GM19467 (cell line): Measurements from ENCODE around the gene MRTO4.
A peak's percentile ranks its signal among the peaks of the same experiment; 100 is the strongest.
"Not testable (repeated sequence)": the region's sequence is repeated elsewhere in the genome, so short reads cannot be mapped to it uniquely, and the experiment has no call there.

Experiments used
- ATAC-seq: cut with Tn5 transposase; IDR thresholded peaks from one replicate; pipeline ENCODE4 v1.9.1; 2021; ENCODE audit warnings: mild to moderate bottlenecking, moderate library complexity; ENCODE audit not compliant: unreplicated experiment

MRTO4 gene

DNA sequence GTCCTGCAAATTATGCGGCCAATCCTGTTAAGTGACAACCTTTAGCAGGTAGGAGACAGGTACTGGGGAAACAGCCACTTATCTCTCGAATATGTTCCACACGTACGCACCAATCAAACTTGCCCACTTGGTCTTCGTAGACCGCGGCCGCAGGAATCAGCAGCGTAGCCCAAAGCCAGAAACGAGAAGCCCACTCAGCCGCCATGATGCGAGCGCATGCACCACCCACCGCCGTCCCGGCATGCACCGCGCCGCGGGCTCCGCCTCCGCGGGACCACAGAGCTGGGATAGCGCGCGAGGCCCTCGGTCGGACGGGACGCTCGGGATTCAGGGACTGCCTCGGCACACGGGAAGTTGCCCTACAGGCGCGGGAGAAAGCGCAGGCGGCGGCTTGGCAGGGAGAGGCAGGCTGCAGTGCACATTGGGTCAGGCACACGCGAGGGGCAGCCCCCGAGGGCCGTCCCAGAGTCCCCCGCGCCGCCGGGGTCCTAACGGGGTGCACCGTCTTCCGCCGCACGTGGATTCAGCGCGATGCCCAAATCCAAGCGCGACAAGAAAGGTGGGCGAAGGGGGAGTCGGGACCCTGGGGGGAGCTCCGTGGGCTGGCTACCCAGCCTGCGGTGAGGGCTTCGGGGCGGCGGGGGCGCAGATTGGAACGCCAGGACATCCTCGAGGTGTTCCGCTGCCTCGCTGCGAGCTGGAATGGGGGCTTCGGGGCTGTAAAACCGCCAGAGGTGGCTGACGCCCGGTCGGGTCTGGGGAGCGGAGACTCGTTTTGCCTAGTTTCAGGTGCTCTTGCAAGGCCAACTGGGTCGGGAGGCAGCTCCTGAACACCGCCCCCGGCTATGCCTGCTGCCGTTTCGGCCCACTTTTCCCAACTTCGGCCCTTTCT lies at the start of gene MRTO4, which contains the start of gene EMC1:
MRTO4 (plus strand) TSS at position 501 of the 892 bp plus-strand sequence; CDS start at position 532, 31 bp downstream.
EMC1 (minus strand) TSS at position 220 of the 892 bp plus-strand sequence; CDS start at position 205, 15 bp downstream.
- peak; percentile 69 for ATAC-seq

DNA sequence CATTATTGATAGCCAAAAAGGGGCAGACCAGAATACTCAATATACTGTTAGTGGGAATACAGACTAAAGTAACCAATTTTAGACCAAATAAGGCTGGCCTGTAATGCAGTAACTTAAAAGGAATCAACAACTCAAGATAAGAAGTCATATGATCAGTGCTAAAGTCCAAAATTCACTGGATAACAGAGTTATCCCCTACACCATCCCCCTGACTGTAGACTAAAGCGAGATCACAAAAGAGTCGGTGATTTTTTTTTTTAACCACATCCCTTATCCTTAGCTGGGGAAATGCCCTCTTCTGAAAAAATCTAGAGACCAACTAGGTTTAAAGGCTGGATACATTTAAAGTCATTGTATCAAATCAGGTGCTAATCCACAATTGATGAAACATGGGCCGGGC lies 49.2 kb upstream of the MRTO4 start:
- ATAC-seq, result no peak

- ATAC-seq, result no peak
Observed at GRCh38 chr1:19203440-19203839, 48.2 kb upstream of the MRTO4 start.

- ATAC-seq, result no peak
Observed at GRCh38 chr1:19204446-19205266, 46.9 kb upstream of the MRTO4 start.

DNA sequence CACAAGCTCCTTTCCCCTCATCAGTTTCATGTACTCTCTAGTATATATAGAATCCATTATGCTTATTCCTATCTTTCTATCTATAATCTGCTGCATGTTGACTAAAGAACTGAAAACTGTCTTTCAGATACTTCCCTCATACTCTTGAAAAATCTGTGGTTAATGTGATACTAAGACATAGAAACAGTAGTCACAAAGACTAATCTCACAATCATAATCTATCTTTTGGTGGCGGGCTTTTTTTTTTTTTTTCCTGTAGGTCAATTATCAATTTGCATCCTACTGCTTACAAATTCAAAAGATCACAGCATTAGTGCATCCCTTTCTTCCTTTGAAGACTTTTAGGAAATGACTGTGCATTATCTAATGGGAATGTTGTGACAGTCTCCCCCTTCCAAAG lies 46.2 kb upstream of the MRTO4 start:
- ATAC-seq, result no peak

- ATAC-seq, result no peak
Observed at GRCh38 chr1:19205845-19206244, 45.8 kb upstream of the MRTO4 start.

GRCh38 chr1:19206947-19207346 lies 44.7 kb upstream of the MRTO4 start:
- ATAC-seq, result no peak

DNA sequence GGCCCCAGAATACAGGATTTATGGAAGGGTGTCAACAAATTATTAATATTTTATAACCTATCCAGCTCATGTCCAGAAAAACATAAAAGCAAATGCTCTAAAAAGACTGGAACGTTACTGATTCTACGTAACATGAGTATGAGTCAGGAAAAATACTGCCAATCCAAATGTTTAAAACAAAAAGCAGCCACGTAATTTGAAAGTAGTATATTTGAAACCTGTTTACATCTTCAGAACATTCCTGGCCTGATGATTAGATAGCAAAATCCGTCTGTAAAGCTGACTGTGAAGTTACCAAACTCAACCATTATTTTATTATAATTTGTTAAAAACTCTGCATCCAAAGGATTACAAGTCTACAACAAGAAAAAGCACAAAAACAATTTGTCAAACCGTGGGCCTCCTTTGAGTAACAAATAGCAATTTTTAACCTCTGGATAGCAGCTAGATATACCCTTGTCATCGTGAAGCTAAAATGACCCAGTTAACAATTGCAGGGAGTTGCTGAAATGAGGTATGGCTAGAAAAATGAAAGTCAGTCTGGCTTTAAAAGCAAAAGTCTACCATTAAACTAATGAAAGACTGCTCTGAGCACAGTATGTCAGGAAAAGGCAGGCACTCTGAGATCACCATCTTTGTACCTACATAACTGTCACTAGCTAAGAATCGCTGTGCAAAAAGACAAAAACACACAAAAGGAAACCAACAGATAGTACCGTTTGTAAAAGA lies 42.7 kb upstream of the MRTO4 start:
- no peak for ATAC-seq

DNA sequence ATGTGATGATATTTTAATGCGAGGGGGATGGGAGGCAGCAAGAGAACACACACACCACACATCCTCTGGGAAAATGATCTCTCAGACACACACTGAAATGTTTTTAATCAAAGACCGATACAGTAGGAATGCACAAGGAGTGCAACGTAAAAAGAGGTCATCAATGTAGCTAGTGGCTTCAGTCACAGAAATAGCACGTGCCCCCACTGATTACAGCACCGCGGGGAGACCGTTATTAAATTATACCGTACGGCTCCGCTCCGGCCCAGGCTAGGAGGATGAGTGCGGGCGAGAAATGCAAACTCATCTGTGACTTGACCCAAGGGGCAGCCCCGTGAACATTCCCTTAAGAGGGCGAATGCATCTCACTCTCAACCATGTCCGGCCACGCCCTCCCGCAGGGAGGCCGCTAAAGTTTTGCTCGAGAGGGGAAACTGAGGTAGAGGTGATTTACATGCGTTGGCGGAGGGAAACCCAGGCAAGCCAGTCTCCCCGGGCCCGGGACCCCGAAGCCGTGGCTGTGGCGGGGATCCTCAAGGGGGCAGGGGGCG lies 42.1 kb upstream of the MRTO4 start:
- peak; percentile 34 for ATAC-seq

- ATAC-seq, result peak; percentile 79
Observed at GRCh38 chr1:19209990-19210771, 41.4 kb upstream of the MRTO4 start, which contains the start of gene UBR4. TSS of gene UBR4 (minus strand) at chr1:19210266. CDS start at chr1:19210248, 18 bp downstream.

GRCh38 chr1:19210772-19211549 lies 40.6 kb upstream of the MRTO4 start:
- no peak for ATAC-seq

GRCh38 chr1:19212167-19212566 lies 39.4 kb upstream of the MRTO4 start:
- ATAC-seq, result no peak

GRCh38 chr1:19213580-19213979 lies 38.0 kb upstream of the MRTO4 start:
- ATAC-seq, result no peak

DNA sequence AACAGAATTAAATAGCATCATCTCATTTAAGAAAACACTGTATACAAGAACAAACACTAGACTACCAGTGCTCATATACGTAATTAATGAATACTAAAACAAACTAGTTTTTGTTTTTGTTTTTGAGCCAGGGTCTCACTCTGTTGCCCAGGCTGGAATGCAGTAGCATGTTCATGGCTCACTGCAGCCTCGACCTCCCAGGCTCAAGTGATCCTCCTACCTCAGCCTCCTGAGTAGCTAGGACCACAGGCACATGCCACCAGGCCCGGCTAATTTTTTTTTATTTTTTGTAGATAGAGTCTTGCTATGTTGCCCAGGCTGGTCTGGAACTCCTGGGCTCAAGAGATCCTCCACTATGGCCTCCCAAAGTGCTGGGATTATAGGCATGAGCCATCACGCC lies 35.0 kb upstream of the MRTO4 start:
- ATAC-seq, result not testable (repeated sequence)

- no peak for ATAC-seq
Observed at GRCh38 chr1:19219451-19219850, 32.2 kb upstream of the MRTO4 start.

- no peak for ATAC-seq
Observed at GRCh38 chr1:19220080-19220846, 31.3 kb upstream of the MRTO4 start.

DNA sequence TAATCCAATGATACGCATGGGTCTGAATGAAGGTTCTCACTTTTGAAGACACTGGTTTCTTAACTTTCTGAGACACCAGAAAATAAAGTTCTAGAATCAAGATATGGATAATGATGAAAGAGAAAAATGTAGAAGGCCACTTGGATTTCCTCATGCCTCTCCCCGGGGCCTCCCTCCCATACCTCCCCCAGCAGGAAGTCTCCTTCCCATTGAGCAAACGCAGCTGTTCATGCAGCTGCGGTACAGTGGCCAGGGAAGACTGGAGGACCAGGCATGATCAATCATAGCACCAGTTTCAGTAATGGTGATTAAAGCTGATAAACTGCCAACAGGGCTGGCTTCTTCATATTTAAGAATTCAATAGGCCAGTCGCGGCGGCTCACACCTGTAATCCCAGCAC lies 30.6 kb upstream of the MRTO4 start:
- ATAC-seq, result no peak

GRCh38 chr1:19222573-19222972 lies 29.0 kb upstream of the MRTO4 start:
- ATAC-seq, result no peak
